ENCODE measurements around the gene GABRG3.

Gene GABRG3

DNA sequence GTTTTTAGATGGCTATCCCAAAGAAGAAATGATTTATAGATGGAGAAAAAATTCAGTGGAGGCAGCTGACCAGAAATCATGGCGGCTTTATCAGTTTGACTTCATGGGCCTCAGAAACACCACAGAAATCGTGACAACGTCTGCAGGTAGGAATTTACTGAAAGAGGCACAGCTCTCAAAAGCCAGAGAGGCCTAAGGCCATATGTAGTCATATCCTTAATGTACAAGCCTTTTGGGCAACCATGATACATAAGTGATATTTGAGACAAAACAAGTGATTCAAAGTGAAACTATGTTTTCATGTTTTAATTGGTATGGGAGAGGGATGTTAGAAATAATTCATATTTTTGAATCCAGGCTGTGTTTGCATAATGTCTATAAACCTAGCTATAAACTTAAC, 509.7 kb downstream of the GABRG3 start:
- no peak for DNase-seq

DNA sequence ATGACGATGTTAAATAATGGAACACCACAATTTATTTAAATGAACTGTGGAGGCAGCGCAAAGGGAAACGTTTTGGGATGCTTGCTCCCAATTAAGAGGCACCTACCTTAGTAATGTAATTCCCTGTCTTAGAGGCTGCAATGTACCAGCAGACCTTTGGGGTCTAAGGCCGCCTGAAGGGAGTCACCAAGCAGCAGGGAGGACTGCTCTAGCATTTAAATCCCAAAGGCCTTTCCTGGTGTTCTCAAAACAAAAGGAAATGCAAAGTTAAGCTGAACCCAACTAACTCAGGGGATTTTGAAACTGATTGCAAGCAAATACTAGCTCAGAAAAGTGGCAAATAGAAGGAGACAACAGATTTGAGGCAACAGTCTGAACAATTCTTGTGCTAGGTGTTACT, 510.8 kb downstream of the GABRG3 start:
- DNase-seq: no peak

DNA sequence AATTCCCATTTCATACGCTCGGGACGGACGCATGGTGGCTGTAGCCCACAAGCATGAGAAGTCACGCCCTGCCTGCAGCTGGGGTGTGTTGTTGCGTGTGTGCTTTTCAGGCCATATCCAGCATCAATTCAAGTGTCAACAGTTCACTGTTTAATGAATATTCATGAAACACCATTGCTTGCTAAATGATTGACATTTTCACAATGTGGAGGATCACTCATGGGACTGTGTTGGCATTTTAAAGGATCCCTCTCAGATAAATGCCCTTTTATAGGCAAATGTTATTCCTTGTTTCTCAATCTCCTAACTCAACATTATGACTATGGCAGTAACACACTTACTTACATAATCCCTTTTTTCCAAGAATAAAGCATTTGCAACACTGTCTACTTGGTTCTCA, 511.3 kb downstream of the GABRG3 start:
- no peak for DNase-seq

DNA sequence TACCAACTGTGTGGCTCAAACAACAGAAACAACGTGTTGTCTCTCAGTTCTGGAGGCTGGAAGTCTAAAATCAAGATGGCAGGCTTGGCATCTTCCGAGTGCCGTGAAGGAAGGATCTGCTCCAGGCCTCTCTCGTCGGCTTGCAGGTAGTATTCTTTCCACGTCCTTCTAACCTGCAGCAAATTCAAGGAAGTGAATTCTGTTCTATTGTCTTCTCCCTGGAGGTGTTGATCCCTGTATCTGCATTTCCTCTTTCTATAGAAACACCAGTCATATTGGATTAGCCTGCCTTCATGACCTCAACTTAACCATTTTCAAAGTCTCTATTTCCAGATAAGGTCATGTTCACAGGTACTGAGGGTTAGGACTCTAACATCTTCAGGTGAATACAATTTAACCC, 512.1 kb downstream of the GABRG3 start:
- DNase-seq: no peak

DNA sequence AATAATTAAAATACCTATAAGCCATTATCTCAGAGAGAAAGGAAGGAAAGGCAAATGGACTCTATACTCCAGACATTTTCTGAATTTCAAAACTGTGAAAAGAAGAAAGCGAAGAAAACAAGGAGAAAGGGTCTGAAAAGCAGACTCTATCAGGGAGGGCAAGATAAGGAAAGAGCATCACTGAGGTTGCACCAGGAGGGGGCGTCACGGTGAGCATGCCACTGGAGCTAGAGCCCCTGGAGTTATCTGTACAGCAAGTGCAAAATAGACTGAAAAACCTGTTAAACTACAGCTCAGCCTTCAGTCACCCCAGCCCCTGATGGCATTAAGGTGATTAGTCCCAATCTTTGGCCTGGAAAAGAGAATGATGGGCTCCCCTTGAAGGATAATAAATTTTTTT, 514.3 kb downstream of the GABRG3 start:
- DNase-seq: no peak

DNA sequence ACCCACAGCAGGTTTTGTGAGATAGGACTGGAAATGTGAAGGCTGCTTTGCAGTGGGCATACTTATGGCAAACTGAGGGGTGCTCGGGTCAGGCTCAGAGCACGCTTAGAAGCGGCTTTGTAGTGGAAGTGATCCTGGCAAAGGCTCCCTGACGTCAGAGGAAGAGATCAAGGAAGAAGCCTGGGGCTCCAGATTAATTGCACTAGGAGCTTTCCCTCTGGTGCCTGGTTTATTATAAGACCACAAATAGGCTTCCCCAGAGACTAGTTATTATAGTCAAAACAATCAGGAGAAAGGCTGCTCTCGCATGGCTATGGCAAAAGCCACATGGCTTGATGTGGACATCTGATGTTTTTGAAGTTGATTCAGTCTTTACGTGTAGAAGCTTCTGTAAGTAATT, 515.1 kb downstream of the GABRG3 start:
- DNase-seq: no peak

DNA sequence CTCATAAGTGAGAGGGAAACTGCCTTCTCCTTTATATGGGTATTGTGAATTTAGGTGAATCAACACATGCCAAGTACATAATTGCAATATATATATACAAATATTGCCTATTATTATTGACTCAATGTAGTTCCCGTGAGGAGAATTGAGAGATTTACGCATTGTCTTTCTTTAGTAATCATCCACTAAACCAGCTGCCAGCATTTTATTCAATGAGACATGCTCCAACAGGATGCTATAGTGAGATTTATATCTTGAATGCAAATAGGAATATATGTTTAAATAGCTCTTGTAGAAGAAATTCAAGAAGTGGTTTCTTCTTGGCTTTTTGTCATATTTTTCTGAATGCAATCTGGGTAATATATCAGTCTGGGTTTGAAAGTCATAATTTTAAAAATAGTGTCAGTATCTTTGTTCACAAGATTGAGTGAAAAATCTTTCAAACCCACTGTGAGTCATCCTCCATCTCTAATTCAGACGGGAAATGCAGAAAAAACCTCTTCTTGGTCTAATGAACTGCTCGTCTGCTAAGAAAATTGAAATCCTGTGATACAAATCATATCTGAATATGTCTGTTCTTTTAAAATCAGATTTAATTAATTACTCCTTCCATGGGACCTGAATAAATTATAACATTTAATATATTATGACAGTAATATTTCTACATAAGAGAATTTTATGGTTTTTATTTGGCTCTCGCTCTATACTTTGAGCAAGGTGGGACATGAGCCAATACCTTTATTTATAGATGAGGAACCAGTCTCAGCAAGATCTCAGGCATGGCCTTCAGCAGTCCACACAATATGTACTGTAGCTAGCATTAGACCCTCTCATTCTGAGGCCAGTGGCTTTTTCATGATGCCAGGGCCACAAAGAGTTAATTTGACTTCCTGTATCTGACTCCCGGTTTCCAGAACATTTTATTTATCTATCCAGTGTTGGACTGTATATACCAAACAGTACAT, 516.0 kb downstream of the GABRG3 start:
- DNase-seq: no peak

DNA sequence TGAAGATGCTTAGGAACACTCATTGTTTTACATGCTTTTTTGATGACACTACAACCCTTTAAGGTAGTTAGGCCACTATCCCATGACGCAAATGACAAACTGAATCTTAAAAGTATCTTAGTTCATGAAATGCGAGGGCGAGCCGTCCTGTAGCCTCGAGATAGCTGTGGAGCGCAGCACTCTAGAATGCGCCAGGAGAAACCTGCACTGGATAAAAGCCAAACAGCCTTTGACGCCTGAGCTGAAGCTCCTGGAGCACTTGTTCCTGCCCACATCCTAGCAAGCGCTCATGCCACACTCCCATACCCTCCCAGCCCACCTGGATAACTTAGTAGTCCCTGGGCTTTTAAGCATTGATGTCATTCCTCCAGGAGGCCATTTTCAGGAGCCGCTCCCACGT, 516.9 kb downstream of the GABRG3 start:
- no peak for DNase-seq

DNA sequence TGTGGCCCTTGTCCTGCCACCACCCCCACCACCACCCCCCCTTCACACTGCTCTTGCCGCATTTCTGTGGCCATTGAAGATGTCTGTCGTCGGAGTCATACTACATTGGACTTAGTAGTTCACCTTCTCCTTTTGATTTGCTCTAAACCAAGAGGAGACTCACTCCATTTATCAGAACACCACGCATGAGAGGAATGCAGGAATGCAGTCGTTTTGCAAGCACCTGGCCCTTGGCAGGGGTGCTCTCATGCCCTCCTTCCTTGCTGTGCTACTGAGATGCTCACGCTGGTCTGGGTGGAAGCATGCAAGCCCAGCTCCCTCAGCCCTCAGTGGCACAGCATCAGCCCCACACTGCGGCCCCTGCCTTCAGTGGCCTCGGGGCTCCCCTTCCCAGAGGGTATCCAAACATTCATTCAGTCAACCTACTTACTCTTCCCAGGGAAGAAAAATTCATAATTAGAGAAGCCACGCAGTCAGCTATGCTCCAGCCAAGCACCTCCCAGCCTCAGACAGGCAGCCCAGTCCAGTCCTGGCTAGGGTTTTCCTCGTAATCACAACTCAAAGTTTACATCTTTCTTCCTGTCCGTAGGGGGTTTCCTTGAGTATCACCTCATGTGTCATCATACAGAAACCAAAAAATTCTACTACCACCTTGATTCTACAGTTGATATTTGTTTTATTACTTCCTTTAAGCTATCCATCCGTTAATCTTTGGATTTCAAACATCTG, 520.0 kb downstream of the GABRG3 start:
- no peak for DNase-seq

DNA sequence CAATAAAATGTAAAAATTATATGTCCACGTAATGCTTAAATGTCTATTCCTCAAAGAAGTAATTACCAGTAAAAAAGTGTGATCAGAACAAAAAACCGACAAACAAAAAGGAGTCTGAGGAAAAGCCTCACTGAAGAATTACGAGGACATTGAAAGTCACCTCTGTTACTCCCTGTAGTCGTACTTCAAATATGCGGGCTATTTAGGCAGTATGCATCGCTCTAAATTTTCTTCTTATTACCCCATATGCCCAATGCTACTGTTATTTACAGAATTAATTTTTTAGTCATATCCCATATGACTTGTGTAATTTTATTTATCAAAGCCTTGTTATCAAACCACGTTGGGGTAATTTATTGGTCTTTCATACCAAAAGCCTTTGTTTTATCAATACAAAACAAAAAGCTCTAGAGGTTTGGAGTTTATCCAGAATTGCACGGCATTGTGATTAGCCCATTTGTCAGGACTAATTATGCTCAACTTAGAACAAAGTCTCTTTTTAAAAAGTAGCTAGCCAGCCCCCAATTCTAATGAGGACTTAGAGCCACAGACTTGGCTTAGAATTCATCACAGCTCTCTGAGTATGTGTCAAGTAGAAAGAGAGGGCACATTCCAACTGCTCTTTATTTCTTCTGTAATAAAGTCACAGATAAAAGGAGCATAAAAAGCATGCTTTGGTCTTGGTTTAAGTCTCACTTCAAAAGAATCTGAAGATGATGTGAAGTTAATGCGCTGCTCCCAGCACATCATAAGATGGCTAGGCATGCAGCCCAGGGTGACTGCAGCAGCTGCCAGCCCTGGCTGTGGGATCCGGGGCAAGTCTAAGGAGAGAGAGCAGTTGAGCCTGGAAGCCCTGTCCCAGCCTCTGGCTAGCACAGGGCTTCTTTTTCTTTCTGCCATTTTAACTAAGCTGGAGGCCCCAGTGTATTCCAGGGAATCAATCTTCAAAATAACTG, 521.0 kb downstream of the GABRG3 start:
- DNase-seq: no peak

DNA sequence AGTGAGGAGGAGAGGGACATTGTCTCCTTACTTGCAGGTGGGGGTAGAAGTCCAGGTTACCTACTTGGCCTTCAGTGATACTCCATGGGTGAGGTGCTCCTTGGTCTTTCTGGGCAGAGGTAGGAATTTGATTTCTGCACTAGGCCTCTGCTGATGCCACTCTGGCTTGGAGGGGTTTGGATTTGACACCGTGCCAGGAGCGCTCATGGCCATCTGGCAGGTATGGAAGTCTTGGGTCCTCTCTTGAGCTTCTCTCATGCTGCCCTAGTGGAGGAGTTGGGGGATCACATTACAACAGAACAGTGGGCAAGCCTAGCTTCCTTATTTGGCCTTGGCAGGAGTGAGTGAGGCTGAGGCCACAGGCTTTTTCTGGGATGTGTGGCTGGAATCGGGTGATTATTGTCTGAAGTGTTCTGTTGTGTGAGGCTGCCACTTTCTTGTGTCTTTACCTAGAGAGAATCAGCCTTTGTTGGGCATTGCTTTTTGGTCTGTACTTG, 525.0 kb downstream of the GABRG3 start:
- DNase-seq: no peak

DNA sequence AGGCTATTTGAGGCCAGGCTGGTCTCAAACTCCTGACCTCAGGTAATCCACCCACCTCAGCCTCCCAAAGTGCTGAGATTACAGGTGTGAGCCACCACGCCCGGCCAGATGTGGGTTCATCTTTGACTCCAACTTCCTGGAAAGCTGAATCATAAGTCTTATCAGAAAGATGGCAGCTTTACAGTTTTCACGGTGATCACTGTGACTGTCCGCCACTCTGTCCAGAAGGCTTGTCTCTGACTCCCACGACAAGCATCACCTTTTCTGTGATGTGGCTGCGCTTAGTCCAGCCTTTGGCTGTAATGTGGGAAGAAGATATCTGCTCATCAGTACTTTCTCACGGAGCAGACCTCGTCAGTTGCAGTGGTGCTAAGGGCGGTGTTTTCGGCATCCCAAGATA, 527.7 kb downstream of the GABRG3 start:
- DNase-seq: no peak

DNA sequence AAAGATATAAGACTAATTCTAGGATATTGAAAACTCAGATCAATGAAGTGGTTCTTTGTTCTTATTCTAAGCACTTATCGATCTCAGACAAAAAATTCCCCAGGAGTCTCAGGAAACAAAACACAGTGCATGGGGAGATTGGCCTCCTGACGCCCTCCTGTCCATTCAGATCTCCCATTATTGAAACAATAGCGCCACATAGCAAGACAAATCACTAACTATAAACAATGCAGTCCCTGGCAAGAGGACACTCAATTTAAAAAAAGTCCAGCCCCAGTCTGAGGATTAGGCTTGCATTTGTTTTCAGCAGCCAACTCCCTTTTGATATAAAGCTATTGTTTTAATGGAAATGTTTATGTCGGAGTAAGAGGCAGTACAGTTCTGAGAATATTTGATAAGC, 528.2 kb downstream of the GABRG3 start:
- no peak for DNase-seq

DNA sequence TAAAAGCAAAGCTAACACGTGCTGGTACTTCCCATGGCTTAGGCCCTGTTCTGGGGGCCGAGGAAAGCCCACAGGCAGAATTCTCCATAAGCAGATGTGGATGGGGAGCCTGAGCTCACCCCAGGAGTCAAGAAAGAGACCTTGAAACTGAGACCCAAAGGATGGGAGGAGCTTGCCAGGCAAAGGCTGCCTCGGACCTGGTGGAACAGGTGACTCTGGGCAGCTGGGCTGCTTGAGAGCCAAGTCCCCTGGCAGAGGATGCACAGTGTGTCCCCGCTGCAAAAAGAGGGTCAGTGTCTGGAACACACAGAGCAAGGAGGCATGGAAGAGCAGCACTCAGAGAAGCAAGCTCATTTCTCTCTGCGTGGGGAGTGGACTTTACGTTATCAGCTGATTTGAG, 528.7 kb downstream of the GABRG3 start:
- DNase-seq: no peak

DNA sequence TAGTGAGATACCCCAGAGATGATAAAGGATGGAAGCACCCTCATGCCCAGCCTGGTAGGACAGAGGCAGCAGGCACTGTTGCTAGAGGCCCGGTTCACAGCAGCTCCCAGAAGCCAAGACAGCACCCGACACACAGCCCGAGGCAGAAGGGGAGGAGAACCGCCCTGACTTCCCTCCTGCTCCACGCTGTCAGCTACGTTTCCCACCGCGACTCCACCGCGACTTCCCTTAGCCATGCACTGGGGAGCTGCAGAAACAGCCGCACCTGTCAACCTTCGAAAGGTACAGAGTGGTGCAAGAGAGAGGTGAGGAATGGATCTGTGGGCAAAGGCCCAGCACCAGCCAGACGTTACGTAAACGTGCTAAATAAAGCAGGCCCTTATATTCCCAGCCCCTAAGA, 529.2 kb downstream of the GABRG3 start:
- DNase-seq: no peak

DNA sequence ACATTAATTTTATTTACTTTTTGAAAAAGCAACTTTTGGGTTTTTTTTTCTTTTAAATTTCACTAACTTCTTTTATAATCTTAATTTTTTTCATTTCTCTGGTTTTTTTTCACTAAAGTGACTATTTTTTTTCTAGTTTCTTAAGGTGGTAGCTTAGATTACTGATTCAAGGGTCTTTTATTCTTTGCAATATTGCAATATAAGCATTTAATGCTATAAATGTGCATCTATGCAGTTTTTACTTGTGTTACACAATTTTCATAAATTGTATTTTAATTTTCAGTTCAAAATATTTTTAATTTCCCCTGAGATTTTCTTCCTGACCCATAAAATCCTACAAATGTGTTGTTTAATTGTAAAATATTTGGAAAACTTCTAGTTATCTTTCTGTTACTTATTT, 535.8 kb downstream of the GABRG3 start:
- DNase-seq: no peak

DNA sequence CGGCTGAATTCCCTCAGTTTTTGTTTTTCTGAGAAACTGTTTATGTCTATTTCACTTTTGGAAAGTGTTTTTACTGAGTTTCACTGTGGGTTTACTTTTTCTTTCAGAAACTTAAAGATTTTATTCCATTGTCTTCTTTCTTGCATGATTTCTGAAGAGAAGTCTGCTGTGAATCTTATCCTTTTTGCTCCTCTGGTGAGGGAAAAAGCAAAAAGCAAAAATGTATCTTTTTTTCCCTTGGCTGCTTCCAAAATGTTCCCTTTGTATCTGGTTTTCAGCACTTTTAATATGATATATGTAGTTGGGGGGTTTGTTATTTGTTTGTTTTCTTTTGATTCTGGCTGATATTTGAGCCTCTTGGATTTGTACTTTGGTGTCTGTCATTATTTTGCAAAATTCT, 538.0 kb downstream of the GABRG3 start:
- no peak for DNase-seq

DNA sequence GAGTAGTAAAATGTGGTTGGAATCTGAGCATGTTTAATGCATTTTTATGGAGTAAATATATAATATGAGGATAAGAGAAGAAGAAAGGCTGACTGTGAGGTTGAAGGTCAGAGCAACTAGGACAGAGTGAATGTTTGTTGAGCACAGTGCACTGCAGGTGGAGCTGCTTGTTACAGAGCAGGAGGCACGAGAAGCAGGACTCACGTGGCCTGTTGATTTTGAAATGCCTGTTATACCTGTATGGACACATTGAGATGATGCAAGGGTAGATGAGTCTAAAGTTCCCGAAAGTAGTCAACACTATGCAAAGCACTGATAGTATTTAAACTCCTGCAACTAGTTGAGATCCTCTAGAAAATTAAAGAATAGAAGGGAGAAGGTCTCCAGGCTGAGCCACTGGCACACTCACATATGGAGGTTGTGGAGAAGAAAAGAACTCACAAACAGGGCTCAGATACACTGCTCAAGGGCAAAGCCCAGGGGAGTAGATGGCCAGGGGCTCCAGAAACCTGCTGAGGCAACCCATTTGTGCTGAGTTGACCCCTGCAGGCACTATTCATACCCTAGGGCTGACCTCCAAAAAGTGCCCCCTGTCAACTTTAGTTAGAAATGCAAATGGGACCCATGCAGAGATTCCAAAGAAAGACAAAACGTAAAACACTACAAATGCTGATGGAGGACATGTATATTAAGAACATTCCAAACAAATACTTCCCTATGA, 541.5 kb downstream of the GABRG3 start:
- no peak for DNase-seq

DNA sequence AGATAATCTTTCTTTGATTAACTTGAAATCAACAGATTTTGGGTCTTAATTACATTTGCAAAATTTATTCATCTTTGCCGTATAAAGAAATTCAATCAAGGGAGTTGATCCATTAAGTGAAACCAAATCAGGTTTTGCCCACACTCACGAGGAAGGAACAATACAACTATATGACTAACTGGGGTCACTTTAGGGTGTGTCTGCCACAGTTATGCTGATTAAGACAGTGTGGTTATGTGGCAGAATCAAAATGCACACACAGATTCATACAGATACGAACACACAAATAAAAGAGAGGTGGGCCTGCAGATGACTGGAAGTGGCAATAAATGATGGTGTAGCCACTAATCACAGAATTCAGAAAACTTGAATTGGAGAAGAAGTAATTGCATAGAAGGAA, 543.5 kb downstream of the GABRG3 start:
- no peak for DNase-seq

DNA sequence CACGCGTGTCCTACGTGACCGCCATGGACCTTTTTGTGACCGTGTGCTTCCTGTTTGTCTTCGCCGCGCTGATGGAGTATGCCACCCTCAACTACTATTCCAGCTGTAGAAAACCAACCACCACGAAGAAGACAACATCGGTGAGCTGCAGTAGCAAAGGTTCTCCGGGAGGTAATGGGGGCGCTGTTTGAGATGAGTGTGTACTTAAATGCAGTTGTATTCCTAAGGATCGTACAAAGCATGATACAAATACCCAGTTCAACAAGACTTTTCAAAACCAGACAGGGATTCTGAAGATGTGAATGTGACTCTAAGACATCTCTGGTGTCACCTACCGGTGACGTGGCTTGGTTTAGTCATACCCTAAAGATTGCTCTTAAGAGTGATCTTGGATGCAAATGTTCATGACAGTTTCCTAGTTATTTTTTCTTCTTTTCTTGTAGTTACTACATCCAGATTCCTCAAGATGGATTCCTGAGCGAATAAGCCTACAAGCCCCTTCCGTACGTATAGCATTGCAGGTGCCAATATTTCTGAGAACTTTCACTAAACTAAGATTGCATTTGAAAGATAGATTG, 556.6 kb downstream of the GABRG3 start:
- no peak for DNase-seq

DNA sequence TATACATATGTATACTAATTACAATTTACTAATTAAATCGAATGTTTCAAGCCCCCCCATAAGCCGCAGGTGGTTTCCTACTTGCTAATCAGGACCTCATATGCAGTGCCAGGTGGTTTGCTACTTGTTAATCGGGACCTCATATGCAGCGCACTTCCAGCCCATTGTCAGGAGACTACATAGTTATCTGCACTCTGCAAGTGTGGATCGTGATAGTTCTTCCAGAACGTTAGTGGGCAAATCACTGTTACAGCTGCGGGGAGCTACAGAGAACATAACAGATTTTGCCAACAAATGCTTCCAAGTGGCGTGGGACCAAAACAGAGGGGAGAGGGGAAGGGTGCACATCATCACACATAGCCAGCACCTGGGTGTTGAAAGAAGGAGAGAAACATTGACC, 558.4 kb downstream of the GABRG3 start:
- no peak for DNase-seq

DNA sequence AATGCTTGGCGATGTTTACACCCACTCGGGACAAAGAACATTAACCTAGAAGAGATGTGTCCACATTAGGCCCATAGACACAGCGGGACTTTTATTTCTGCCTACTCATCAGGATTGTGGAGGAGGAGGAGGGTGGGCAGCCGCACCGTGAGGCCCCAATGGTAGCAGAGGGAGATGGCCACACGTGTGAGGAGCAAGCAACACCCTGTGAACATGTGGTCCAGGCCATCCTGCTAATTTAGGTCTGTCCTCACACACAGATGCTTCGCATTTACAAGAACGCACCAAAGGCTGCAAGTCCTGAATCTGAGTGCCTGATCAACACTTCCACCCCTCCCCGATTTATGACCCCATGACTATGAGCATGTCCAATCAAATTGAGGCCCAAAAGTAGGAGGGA, 560.0 kb downstream of the GABRG3 start:
- no peak for DNase-seq

Data from activated naive CD4-positive, alpha-beta T cell (primary cell).